Nephron progenitor cell (in vitro differentiated cells): ENCODE data around the gene CSRP1.
A peak's percentile ranks its signal among the peaks of the same experiment; 100 is the strongest.

Source experiments
- DNase-seq: peaks from one replicate; pipeline ENCODE4 v3.0.0; 2021
- H3K27ac Mint-ChIP-seq: 2 replicates; pipeline ENCODE4 v1.8.0; 2021; ENCODE audit warnings: mild to moderate bottlenecking, moderate library complexity, mixed read lengths
- H3K27me3 Mint-ChIP-seq: 2 replicates; pipeline ENCODE4 v1.8.0; 2021; ENCODE audit warnings: mild to moderate bottlenecking, low read depth, mixed read lengths; ENCODE audit not compliant: poor library complexity
- H3K36me3 Mint-ChIP-seq: 2 replicates; pipeline ENCODE4 v1.8.0; 2021; ENCODE audit warnings: low read depth, mixed read lengths
- H3K4me1 Mint-ChIP-seq: 2 replicates; pipeline ENCODE4 v1.8.0; 2021; ENCODE audit warnings: mixed read lengths
- H3K4me3 Mint-ChIP-seq: 2 replicates; pipeline ENCODE4 v1.8.0; 2021; ENCODE audit warnings: mild to moderate bottlenecking, moderate library complexity, mixed read lengths
- H3K9me3 Mint-ChIP-seq: 2 replicates; pipeline ENCODE4 v1.8.0; 2021; ENCODE audit warnings: mild to moderate bottlenecking, moderate library complexity, mixed read lengths
- TF ChIP-seq, protein P1 (sequence below): fragments of 200-600 bp; sonication (generic); IDR thresholded peaks from 2 replicates; pipeline ENCODE4 v1.5.0; 2021; ENCODE audit warnings: antibody characterized with exemption

The CSRP1 gene

DNA sequence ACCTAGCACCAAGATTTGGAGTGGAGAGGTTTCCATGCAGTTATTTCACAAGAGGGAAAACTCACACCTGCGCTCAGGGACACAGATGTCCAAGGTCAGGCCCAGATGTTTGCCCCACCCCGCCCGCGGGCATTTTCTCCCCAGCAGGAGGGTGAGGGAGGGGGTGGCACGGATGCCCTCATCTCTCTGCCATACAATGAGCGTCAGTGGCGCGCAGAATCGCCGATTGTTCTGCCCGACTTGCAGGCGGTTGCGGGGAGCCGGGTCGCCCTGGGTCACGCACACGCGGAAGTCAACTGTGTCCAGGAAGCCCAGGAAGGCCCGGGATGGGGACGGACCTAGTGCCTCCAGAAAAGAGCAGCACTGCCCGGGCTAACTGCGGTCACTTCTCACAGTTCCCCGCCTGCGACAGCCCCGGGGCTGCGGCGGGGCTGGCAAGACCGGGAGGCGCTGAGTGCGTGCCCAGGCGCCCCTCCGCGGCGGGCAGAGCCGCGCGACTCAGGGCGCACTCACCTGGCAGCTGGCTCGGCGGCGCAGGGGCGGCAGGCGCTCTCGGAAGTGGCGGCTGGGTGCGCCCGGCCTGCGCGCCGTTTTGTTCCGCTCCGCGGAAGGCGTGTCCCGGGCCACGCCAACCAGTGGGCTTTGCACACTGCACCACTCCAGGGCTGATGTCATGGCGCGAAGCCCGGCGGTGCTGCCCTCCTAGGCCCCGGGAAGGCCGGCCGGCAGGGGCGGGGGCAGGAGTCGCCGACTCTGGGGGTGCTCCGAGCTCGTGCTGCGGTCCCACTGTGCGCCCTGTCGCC, at the start of gene CSRP1:
Gene CSRP1 (minus strand): TSS at position 567 of the 803 bp plus-strand sequence. CDS start 10,820 bp downstream, outside the sequence.
- Mint-ChIP-seq H3K9me3 (no peaks in the 10 kb centered on the region), H3K27me3 (peaks cover 18% of the 10 kb centered on the region), H3K4me3 (peak within 1 kb of the TSS; percentile 32), H3K27ac (peak within 1 kb of the TSS; percentile 95), H3K4me1 (peaks cover 49% of the 10 kb centered on the region), H3K36me3 (no peaks in the 10 kb centered on the region)
- no peak for DNase-seq
- TF ChIP-seq, protein P1, sequence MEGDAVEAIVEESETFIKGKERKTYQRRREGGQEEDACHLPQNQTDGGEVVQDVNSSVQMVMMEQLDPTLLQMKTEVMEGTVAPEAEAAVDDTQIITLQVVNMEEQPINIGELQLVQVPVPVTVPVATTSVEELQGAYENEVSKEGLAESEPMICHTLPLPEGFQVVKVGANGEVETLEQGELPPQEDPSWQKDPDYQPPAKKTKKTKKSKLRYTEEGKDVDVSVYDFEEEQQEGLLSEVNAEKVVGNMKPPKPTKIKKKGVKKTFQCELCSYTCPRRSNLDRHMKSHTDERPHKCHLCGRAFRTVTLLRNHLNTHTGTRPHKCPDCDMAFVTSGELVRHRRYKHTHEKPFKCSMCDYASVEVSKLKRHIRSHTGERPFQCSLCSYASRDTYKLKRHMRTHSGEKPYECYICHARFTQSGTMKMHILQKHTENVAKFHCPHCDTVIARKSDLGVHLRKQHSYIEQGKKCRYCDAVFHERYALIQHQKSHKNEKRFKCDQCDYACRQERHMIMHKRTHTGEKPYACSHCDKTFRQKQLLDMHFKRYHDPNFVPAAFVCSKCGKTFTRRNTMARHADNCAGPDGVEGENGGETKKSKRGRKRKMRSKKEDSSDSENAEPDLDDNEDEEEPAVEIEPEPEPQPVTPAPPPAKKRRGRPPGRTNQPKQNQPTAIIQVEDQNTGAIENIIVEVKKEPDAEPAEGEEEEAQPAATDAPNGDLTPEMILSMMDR: no peak

DNA sequence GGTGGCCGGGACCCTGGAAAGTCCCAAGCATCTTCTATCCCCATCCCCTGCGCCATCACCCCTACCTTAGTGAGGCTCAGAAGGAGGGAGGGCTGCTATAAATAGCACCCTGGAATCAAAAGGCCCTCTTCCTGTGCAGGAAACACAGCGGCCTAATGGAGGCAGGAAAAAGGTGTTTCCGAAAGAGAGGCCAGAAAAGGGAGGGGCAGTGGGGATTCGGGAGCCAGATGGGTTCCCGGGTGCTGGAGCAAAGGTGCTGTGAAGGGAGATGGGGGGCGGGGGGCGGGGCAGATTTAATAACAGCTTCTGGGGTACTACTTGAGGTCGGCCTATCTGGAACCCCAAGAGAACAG, 48.6 kb upstream of the CSRP1 start:
- no peaks in the 10 kb centered on the region for H3K9me3 Mint-ChIP-seq
- no peaks in the 10 kb centered on the region for H3K36me3 Mint-ChIP-seq
- H3K4me3 Mint-ChIP-seq: no peak overlapping the region
- H3K27ac Mint-ChIP-seq: no peak overlapping the region
- TF ChIP-seq, protein P1: no peak
- H3K4me1 Mint-ChIP-seq: peaks cover 41% of the 10 kb centered on the region
- no peak for DNase-seq
- H3K27me3 Mint-ChIP-seq: peaks cover 11% of the 10 kb centered on the region

DNA sequence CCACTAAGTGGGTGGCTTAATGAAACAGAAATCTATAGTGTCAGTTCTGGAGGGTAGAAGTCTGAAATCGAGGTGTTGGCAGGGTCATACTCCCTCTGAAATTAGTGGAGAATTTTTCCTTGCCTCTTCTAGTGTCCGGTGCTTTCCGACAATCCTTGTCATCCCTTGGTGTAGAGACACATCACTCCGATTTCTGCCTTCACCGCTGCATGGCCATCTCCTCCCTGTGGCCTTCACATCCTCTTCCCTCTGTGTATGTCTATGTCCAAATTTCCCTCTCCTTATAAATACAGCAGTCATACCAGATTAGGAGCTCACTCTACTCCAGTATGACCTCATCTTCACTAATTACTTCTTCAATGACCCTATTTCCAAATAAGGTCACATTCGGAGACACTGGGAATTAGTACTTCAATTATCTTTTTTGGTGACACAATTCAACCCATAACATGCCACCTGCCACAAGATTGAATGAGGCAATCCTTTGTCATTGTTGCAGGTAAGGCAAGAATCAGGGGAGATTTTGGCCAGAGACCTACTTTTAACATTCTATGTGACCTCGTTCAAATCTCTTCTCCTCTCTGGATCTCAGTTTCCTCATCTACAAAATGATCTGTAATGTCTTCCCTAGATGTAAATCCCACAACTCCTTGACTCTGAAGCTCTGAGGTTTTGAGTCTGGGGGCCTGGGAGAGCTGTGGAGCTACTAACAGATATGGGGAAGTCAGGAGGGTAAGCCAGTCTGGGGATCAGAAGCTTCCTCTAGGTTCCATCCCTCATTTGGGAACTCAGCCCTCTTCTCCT, 48.1 kb upstream of the CSRP1 start:
- TF ChIP-seq, protein P1: no peak
- Mint-ChIP-seq H3K27me3 (peaks cover 9% of the 10 kb centered on the region), H3K27ac (no peak overlapping the region), H3K4me1 (peaks cover 40% of the 10 kb centered on the region), H3K4me3 (no peak overlapping the region), H3K36me3 (no peaks in the 10 kb centered on the region), H3K9me3 (no peaks in the 10 kb centered on the region)
- DNase-seq: no peak

- no peak for DNase-seq
- no peaks in the 10 kb centered on the region for H3K36me3 Mint-ChIP-seq
- no peak overlapping the region for H3K4me3 Mint-ChIP-seq
- H3K9me3 Mint-ChIP-seq: no peaks in the 10 kb centered on the region
- H3K27ac Mint-ChIP-seq: no peak overlapping the region
- peaks cover 7% of the 10 kb centered on the region for H3K27me3 Mint-ChIP-seq
- TF ChIP-seq, protein P1: no peak
- peaks cover 36% of the 10 kb centered on the region for H3K4me1 Mint-ChIP-seq
These were observed 47.3 kb upstream of the CSRP1 start for GRCh38 chr1:201554190-201554600.

- peaks cover 13% of the 10 kb centered on the region for H3K27me3 Mint-ChIP-seq
- peak overlapping the region; percentile 42 for H3K27ac Mint-ChIP-seq
- TF ChIP-seq, protein P1: no peak
- H3K4me3 Mint-ChIP-seq: no peak overlapping the region
- peaks cover 36% of the 10 kb centered on the region for H3K4me1 Mint-ChIP-seq
- H3K36me3 Mint-ChIP-seq: no peaks in the 10 kb centered on the region
- no peak for DNase-seq
- H3K9me3 Mint-ChIP-seq: no peaks in the 10 kb centered on the region
These were observed 46.7 kb upstream of the CSRP1 start for GRCh38 chr1:201553496-201554189.
